Measurements from ENCODE around the gene ESPL1. TPM values are rescaled to one million over a fixed set of nuclear protein-coding genes. Genes with fewer than 3 reads are reported as not detected.

The ESPL1 gene
- total RNA-seq, 1 donor from 2014 or later = 4.8 TPM

DNA sequence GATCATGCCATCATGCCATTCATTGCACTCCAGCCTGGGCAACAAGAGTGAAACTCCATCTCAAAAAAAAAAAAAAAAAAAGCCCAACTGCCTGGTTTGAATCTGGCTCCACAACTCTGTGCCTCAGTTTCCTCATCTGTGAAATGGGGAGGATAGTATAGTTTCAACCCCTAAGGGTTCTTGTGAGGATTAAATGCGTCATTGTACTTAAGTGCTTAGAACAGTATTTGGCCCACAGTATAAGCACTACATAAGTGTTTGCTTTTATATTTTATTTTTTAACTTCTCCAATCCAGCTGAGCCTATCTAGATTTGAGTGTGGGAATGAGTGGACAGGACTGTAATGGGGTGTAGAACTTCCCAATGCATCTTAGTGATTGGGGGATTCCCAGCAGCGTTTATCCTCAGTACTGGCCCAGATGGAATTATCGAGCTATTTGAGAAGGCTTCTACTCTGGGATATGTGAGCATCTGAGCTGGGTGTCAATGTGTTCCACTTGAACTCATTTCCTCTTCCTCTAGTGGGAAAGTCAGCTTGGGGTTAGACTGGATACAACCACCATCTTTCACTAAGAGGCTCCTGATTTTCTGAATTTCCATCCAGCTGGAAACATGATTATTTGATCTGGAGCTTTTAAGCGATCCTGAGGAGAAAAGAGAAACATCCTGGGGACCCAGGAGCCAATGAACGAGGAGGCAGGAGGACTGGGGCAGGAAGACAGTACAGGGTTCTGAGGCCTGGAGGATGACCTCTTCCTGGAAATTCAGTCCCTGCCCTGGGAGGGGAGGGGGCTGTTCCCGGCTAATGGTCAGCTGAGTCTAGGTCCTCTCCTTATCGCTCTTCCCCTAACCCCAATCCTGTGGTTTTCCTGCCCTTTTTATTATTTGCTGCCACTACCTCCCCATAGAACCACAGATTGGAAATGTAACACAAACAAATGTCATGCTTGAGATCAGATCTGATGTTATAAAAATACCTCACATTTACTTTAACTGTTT, 9.3 kb upstream of the ESPL1 start:
- no peaks in the 10 kb centered on the region for H3K27me3 Mint-ChIP-seq (ENCODE audit: low read depth)
- no peak overlapping the region for H3K4me3 Mint-ChIP-seq (ENCODE audit: unreplicated experiment)
- no peak for DNase-seq (ENCODE audit: low spot score)
- no peaks in the 10 kb centered on the region for H3K36me3 Mint-ChIP-seq (ENCODE audit: low read depth)
- TF ChIP-seq, protein P1, sequence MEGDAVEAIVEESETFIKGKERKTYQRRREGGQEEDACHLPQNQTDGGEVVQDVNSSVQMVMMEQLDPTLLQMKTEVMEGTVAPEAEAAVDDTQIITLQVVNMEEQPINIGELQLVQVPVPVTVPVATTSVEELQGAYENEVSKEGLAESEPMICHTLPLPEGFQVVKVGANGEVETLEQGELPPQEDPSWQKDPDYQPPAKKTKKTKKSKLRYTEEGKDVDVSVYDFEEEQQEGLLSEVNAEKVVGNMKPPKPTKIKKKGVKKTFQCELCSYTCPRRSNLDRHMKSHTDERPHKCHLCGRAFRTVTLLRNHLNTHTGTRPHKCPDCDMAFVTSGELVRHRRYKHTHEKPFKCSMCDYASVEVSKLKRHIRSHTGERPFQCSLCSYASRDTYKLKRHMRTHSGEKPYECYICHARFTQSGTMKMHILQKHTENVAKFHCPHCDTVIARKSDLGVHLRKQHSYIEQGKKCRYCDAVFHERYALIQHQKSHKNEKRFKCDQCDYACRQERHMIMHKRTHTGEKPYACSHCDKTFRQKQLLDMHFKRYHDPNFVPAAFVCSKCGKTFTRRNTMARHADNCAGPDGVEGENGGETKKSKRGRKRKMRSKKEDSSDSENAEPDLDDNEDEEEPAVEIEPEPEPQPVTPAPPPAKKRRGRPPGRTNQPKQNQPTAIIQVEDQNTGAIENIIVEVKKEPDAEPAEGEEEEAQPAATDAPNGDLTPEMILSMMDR (IDR thresholded peaks at IDR 0.05) = no peak
- H3K9me3 Mint-ChIP-seq (ENCODE audit: low read depth) = no peaks in the 10 kb centered on the region
- peaks cover under 1% of the 10 kb centered on the region for H3K4me1 Mint-ChIP-seq (ENCODE audit: low read depth)
- H3K27ac Mint-ChIP-seq (ENCODE audit: unreplicated experiment) = no peak overlapping the region

DNA sequence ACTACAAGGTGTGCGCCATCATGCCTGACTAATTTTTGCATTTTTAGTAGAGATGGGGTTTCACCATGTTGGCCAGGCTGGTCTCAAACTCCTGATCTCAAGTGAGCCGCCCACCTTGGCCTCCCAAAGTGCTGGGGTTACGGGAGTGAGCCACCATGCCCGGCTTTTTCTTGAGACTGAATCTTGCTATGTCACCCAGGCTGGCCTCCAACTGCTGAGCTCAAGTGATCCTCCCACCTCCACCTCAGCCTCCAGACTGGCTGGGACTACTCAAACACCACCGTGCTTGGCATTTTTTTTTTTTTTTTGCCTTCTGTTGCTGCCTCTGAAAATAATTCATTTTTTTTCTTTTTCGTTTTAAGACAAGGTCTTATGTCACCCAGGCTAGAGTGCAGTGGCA, 8.2 kb upstream of the ESPL1 start:
- Mint-ChIP-seq H3K9me3 (ENCODE audit: low read depth) (no peaks in the 10 kb centered on the region), H3K27me3 (ENCODE audit: low read depth) (no peaks in the 10 kb centered on the region), H3K27ac (ENCODE audit: unreplicated experiment) (no peak overlapping the region), H3K36me3 (ENCODE audit: low read depth) (no peaks in the 10 kb centered on the region), H3K4me3 (ENCODE audit: unreplicated experiment) (no peak overlapping the region), H3K4me1 (ENCODE audit: low read depth) (no peaks in the 10 kb centered on the region)
- no peak for DNase-seq (ENCODE audit: low spot score)
- TF ChIP-seq, protein P1 (IDR thresholded peaks at IDR 0.05) = no peak

DNA sequence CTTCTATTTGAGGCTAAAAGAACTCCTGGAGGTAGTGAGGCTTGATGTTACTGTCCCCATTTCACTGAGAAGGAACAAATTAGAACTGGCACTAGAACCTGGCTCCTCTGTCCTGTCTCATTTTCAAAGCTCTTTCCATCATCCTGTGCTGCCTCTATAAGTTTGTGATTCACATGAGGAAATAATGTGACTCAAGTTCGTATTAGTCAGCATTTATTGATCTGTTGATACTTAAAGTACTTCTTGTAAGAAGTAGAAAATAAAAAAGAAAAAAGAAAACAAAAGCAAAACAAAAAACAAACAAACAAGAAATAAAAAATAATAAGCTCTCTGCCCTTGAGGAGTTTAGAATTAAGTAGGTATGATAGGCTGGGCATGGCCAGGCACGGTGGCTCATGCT, 2.3 kb upstream of the ESPL1 start:
- DNase-seq (ENCODE audit: low spot score) = no peak
- H3K4me1 Mint-ChIP-seq (ENCODE audit: low read depth) = peaks cover 24% of the 10 kb centered on the region
- H3K36me3 Mint-ChIP-seq (ENCODE audit: low read depth) = no peaks in the 10 kb centered on the region
- H3K9me3 Mint-ChIP-seq (ENCODE audit: low read depth) = no peaks in the 10 kb centered on the region
- no peak overlapping the region for H3K4me3 Mint-ChIP-seq (ENCODE audit: unreplicated experiment)
- H3K27me3 Mint-ChIP-seq (ENCODE audit: low read depth) = no peaks in the 10 kb centered on the region
- TF ChIP-seq, protein P1 (IDR thresholded peaks at IDR 0.05) = no peak
- H3K27ac Mint-ChIP-seq (ENCODE audit: unreplicated experiment) = no peak overlapping the region

GRCh38 chr12:53267306-53267998, 647 bp upstream of the ESPL1 start:
- TF ChIP-seq, protein P1 (IDR thresholded peaks at IDR 0.05) = no peak

More at GRCh38 chr12:53267306-53267998, 647 bp upstream of the ESPL1 start:
- H3K9me3 Mint-ChIP-seq (ENCODE audit: low read depth) = no peaks in the 10 kb centered on the region
- no peaks in the 10 kb centered on the region for H3K36me3 Mint-ChIP-seq (ENCODE audit: low read depth)
- peak overlapping the region; percentile 98 for H3K4me3 Mint-ChIP-seq (ENCODE audit: unreplicated experiment)
- no peak overlapping the region for H3K27ac Mint-ChIP-seq (ENCODE audit: unreplicated experiment)
- peaks cover 24% of the 10 kb centered on the region for H3K4me1 Mint-ChIP-seq (ENCODE audit: low read depth)
- no peaks in the 10 kb centered on the region for H3K27me3 Mint-ChIP-seq (ENCODE audit: low read depth)
- DNase-seq (ENCODE audit: low spot score) = no peak
